Measurements from ENCODE around the gene PCSK6.

DNA sequence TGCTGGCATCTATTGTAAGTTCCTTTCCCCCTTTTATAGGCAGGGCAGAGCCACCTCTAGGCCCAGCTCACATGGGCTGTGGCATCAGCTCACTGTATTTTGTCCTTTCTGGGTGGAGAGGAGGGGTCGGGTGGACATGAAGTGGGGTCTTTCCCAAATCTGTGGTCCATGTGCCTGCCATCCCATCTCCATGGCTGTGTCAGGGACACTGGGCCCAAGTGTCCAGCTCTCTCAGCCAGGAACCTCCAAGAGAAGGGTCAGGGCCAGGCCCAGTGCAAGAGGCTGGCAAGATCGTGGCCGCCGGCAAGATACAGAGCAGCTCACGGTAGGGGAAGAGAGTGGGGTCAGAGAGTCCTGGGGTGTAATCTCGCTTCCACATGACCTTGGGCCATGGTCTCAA, 85.3 kb downstream of the PCSK6 start:
- TF ChIP-seq POLR2A (IDR thresholded peaks at IDR 0.05) (no peak), EP300 (IDR thresholded peaks at IDR 0.05) (no peak), POLR2AphosphoS5 (IDR thresholded peaks at IDR 0.05) (no peak)
- TF ChIP-seq, protein P1, sequence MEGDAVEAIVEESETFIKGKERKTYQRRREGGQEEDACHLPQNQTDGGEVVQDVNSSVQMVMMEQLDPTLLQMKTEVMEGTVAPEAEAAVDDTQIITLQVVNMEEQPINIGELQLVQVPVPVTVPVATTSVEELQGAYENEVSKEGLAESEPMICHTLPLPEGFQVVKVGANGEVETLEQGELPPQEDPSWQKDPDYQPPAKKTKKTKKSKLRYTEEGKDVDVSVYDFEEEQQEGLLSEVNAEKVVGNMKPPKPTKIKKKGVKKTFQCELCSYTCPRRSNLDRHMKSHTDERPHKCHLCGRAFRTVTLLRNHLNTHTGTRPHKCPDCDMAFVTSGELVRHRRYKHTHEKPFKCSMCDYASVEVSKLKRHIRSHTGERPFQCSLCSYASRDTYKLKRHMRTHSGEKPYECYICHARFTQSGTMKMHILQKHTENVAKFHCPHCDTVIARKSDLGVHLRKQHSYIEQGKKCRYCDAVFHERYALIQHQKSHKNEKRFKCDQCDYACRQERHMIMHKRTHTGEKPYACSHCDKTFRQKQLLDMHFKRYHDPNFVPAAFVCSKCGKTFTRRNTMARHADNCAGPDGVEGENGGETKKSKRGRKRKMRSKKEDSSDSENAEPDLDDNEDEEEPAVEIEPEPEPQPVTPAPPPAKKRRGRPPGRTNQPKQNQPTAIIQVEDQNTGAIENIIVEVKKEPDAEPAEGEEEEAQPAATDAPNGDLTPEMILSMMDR (IDR thresholded peaks at IDR 0.05) = no peak

Data from sigmoid colon (tissue), 4 donors.